ENCODE measurements around the gene PALMD. TPM values are rescaled to one million over a fixed set of nuclear protein-coding genes. Genes with fewer than 3 reads are reported as not detected.

The PALMD gene
- total RNA-seq, 2 donors from 2014 or later = 1.5 to 2.7 TPM

DNA sequence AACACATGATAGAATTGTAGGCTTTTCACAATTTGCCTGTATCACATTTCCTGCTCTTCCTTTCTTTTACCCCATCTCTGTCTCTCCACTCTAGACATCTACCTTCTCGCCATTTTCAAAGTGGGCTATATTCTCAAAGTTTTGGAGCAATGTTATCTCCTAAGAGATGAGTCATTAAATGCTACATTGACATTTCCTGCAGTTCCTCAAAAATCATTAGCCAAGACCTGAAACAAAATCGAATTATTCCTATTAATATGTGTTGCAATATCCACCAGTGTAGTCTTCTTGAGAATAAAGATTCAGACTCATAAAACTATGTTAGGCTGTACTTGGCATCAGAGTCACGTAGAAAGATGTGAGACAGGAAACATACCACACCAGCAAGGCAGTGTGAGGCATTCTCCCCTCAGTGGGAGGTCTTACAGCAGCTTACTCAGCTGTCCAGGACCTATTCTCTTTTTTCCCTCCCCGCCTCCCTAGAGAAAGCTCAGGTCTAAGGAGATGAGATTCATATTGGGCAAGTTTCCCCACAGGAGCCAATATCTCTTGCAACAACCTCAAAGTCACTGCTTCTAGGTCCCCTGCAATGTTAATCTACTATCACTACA lies 81.8 kb downstream of the PALMD start:
- intact Hi-C loops (cut with DNase I, micrococcal nuclease) = no loop called here
- no peak for DNase-seq
- ATAC-seq = no peak

- ATAC-seq (no peak), DNase-seq (no peak)
- intact Hi-C loops (cut with DNase I, micrococcal nuclease) = no loop called here
Measured at GRCh38 chr1:99728494-99729235, 82.8 kb downstream of the PALMD start.

- ATAC-seq (no peak), DNase-seq (no peak)
- intact Hi-C loops (cut with DNase I, micrococcal nuclease) = no loop called here
Measured at GRCh38 chr1:99731384-99731783, 85.5 kb downstream of the PALMD start.

- DNase-seq = no peak
- no peak for ATAC-seq
- intact Hi-C loops (cut with DNase I, micrococcal nuclease) = no loop called here
Measured at GRCh38 chr1:99735852-99736251, 89.9 kb downstream of the PALMD start.

DNA sequence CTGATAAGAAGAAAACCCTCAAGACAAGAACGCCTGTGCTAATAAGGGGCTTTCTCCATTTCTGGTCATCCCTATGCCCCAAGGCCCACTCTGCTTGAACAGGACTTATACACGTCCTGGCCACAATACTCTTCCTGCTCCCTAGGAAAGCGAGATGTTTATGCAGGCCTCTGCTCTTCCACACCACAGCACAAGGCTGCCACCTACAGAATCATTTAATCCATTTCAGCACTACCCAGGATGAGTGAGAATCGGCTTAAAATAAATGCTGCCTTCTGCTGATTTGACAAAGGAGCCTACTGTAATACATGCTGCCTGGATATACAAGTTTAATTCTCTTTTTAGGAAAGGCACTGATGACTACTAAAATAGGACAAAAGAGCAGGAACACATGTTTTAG lies 91.1 kb downstream of the PALMD start:
- intact Hi-C loops (cut with DNase I, micrococcal nuclease) = no loop called here
- DNase-seq (peak in 1 of 2 donors; percentile 20), ATAC-seq (peak; percentile 79)

GRCh38 chr1:99738858-99739465 lies 93.0 kb downstream of the PALMD start:
- ATAC-seq (peak; percentile 86), DNase-seq (no peak)
- intact Hi-C loops (cut with DNase I, micrococcal nuclease) = no loop called here

- intact Hi-C loops (cut with DNase I, micrococcal nuclease) = no loop called here
- ATAC-seq = no peak
- DNase-seq = no peak
Measured at GRCh38 chr1:99740141-99740540, 94.2 kb downstream of the PALMD start.

Other genes with a start within 250 kb of the PALMD start
- 10 to 100 TPM; 12.3 to 22.9 TPM for gene FRRS1, start 120.5 kb downstream of the PALMD start, total RNA-seq
- 10 to 100 TPM; 27.6 to 28.4 TPM for gene AGL, start 204.2 kb downstream of the PALMD start, total RNA-seq